Small intestine (tissue), 7 donors: ENCODE measurements around the gene GUF1. TPM values are rescaled to one million over a fixed set of nuclear protein-coding genes. Genes with fewer than 3 reads are reported as not detected.

Source experiments
- DNase-seq, 2 donors: peaks; one replicate each; pipeline versions ENCODE4 v3.0.0 to v3.0.0-alpha.2; 2013
- FAIRE-seq: peaks from 2 replicates; lab custom pipeline; 2012; peaks lifted over from hg19 to GRCh38; lab: Jason Lieb, UNC
- H3K27ac ChIP-seq, 3 donors: one replicate each; pipeline ENCODE4 v1.5.1; 2013; ENCODE audit warnings: low read length in 2 of 3, mild to moderate bottlenecking in 2 of 3, control low read depth in 1 of 3, inconsistent platforms in 1 of 3, low read depth in 1 of 3, moderate library complexity in 1 of 3
- H3K27me3 ChIP-seq, 3 donors: one replicate each; pipeline ENCODE4 v1.6.1; 2013; ENCODE audit warnings: low read length in 3 of 3, inconsistent platforms in 1 of 3; ENCODE audit not compliant: control insufficient read depth in 3 of 3, insufficient read depth in 3 of 3
- H3K36me3 ChIP-seq, 3 donors: one replicate each; pipeline ENCODE4 v1.6.1; 2013; ENCODE audit warnings: low read length in 3 of 3, inconsistent platforms in 1 of 3, low read depth in 1 of 3, mild to moderate bottlenecking in 1 of 3, moderate library complexity in 1 of 3; ENCODE audit not compliant: control insufficient read depth in 3 of 3, insufficient read depth in 2 of 3
- H3K4me1 ChIP-seq, 3 donors: one replicate each; pipeline ENCODE4 v1.6.1; 2013; ENCODE audit warnings: low read length in 2 of 3, inconsistent platforms in 1 of 3, low read depth in 1 of 3, mild to moderate bottlenecking in 1 of 3, moderate library complexity in 1 of 3; ENCODE audit not compliant: control insufficient read depth in 3 of 3, insufficient read depth in 2 of 3
- H3K4me3 ChIP-seq, 3 donors: one replicate each; pipeline ENCODE4 v1.5.1; 2013; ENCODE audit warnings: low read length in 3 of 3, control low read depth in 1 of 3, inconsistent platforms in 1 of 3, low read depth in 1 of 3, mild to moderate bottlenecking in 1 of 3, moderate library complexity in 1 of 3
- H3K9me3 ChIP-seq, 2 donors: one replicate each; pipeline ENCODE4 v1.6.1; 2013; ENCODE audit warnings: low read depth in 1 of 2, low read length in 1 of 2; ENCODE audit not compliant: control insufficient read depth in 2 of 2, insufficient read depth in 1 of 2
- WGBS, 3 donors: extraction: QIAGEN DNeasy Blood & Tissue Kit; methylation state at CpG; one replicate each; pipeline ENCODE4 v1.1.7; 2013; 5-methylcytosine and 5-hydroxymethylcytosine counted together
- polyA plus RNA-seq, 4 donors: library from polyadenylated mRNA; stranded (reverse) in 3 of 4; unstranded in 1 of 4; fragments of 200-250 nt in 3 of 4; fragments of 120-200 nt in 1 of 4; gene quantifications; one replicate each; pipeline versions ENCODE4 v1.2.1 to v1.2.3, GENCODE V29; 2013
- donor health status: healthy with polysubstance abuse.
- donor health status: control.
- donor health status: control.
- donor health status: Bipolar disorder and iron deficiency.
- donor health status: healthy.

GUF1 gene
- polyA plus RNA-seq, 4 donors = 13.5 to 29.3 (median 15.0) TPM

DNA sequence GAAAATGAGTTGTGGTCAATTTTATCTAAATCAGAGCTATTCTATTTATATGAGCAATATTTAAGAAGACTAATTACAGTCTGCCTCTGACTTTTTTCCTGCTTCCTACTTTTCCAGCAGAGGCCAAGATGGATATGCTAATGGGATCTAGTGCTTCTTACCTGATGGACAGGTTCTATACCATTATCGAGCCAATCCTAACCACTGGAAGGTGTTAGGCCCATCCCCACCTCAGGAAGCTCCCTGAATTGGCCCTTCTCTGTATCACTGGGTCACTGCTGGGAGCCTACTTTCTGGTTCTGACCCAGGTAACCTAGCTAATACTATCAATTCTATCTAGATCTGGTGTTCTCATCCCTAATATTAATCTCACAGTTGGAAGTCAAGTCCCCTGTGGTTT, 26.2 kb upstream of the GUF1 start:
- FAIRE-seq (no peak), DNase-seq (no peak)
- Histone ChIP-seq H3K36me3 (no peaks in the 10 kb centered on the region), H3K27ac (no peak overlapping the region), H3K27me3 (no peaks in the 10 kb centered on the region), H3K4me3 (no peak overlapping the region), H3K4me1 (no peaks in the 10 kb centered on the region), H3K9me3 (no peaks in the 10 kb centered on the region)
- WGBS, 3 donors = 71 to 77% (median 75%) methylated on average over 1 of the region's 1 CpG

DNA sequence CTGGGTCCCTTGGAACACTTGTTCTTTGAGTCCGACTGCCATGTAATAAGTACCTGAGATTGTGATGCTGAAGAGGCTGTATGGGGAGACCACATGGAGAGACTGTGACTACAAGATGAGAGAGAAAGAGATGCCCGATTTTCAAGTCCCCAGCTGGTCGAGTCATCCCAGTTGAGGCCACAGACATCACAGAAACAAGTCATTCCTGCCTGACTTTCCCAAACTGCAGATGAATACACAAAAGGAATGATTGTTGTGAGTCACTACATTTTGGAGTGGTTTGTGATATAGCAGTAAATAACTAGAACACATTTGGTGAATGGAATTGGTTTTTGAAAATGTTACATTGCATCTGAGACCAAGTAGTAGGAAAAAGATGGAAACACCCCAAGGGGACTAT, 17.8 kb upstream of the GUF1 start:
- no peak for FAIRE-seq
- H3K9me3 ChIP-seq = no peaks in the 10 kb centered on the region
- no peak overlapping the region for H3K4me3 ChIP-seq
- no peaks in the 10 kb centered on the region for H3K36me3 ChIP-seq
- H3K4me1 ChIP-seq = no peaks in the 10 kb centered on the region
- no peaks in the 10 kb centered on the region for H3K27me3 ChIP-seq
- no peak overlapping the region for H3K27ac ChIP-seq
- WGBS, 3 donors = 32 to 64% (median 55%) methylated on average over 3 of the region's 3 CpGs
- DNase-seq = no peak

DNA sequence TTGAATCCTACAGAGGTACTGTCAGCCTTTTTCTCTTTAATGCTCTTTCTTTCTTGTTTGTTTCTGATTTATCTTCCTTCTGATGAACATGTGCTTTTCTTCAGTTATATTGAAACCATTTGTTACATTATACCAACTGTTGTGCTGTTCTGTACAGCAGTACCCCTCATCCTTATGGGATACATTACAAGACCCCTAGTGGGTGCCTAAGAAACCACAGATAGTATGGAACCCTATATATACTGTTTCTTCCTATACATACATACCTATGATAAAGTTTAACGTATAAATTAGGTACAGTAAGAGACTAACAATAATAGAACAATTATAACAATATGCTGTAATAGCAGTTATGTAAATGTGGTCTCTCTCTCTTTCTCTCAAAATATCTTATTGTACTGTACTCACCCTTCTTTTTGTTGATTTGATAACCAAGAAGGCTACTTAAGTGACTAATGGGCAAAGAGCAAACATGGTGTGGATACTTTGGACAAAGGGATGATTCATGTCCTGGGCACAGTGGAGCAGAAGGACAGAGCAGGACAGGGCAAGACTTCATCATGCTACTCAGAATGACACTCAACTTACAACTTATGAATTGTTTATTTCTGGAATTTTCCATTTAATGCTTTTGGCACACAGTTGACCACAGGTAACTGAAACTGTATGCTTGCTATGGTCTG, 16.1 kb upstream of the GUF1 start:
- FAIRE-seq = no peak

DNA sequence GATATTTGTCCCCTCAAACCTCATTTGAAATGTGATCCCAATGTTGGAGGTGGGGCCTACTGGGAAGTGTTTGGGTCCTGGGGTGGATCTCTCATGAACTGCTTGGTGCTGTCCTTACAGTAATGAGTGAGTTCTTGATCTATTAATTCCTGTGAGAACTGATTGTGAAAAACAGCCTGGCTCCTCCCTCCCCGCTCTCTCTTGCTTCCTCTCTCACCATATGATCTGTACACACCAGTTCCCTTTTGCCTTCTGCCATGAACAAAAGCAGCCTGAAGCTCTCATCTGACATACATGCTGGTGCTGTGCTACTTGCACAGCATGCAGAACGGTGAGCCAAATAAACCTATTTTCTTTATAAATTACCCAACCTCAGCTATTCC, 15.6 kb upstream of the GUF1 start:
- WGBS, 3 donors = 33 to 45% (median 43%) methylated on average over 2 of the region's 2 CpGs
- FAIRE-seq (no peak), DNase-seq (no peak)
- no peak overlapping the region for H3K4me3 ChIP-seq
- H3K27me3 ChIP-seq = no peaks in the 10 kb centered on the region
- no peaks in the 10 kb centered on the region for H3K9me3 ChIP-seq
- no peaks in the 10 kb centered on the region for H3K4me1 ChIP-seq
- H3K36me3 ChIP-seq = no peaks in the 10 kb centered on the region
- no peak overlapping the region for H3K27ac ChIP-seq

More for the DNA sequence above, 16.1 kb upstream of the GUF1 start:
- no peak overlapping the region for H3K4me3 ChIP-seq
- no peaks in the 10 kb centered on the region for H3K36me3 ChIP-seq
- no peak for DNase-seq
- H3K27ac ChIP-seq = no peak overlapping the region
- H3K9me3 ChIP-seq = no peaks in the 10 kb centered on the region
- H3K4me1 ChIP-seq = no peaks in the 10 kb centered on the region
- no peaks in the 10 kb centered on the region for H3K27me3 ChIP-seq
- WGBS, 3 donors = 85 to 90% (median 85%) methylated on average over 1 of the region's 1 CpG

DNA sequence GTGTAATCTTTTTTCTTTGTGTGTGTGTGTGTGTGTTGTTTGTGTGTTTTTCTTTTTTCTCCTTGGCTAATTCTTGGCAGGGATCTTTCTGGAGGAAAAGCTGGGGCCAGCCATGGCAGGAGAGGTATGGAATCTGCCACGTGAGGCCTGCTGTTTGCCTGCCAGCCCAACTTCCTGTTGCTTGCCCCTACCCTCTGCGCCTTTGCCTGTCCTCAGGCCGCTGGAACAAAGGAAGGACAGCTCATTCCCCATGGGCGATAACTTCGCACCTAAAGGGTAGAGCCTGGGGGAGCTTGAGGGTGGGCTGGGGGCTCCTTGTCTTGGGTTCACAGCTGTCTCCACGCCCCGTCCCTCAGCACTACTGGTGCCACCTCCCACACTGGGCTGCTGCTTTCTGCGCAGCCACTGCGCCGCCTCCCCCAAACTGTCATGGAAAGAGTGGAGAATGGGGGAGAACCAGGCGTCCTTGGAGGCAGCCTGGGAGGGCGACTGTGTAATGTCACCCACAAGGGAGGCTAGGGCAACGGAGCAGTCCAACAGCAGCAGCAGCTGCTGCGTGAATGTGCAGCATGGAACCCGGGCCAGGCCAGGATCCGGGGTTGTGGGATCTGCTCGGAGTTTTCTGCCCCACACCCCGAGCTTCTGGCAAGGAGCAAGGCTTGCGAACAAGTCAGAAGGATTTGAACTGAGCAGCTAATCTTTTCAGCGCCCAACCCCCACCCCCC, 14.5 kb upstream of the GUF1 start:
- WGBS, 3 donors = 86 to 92% (median 87%) methylated on average over 20 of the region's 20 CpGs
- Histone ChIP-seq H3K36me3 (no peaks in the 10 kb centered on the region), H3K4me3 (no peak overlapping the region), H3K4me1 (no peaks in the 10 kb centered on the region), H3K27ac (no peak overlapping the region), H3K9me3 (no peaks in the 10 kb centered on the region), H3K27me3 (no peaks in the 10 kb centered on the region)
- FAIRE-seq (no peak), DNase-seq (no peak)

DNA sequence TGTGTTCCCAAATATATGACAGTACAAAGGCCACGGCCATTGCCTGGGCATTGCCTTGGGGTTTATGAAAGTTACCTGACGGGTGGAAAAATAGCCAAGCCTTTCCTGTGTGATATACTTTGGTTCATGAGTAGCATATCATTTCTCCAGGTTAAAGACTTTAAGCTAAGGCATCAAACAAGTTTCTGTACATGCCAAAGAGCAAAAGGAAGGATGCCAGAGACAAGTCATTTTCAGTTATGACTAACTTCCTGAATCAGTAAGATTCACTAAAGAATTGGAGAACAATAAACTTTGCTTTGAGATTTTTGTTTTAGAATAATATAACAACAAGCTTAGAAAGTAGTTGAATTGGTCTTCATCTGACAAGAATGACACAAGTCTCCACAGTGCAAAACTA, 9.7 kb upstream of the GUF1 start:
- no peak overlapping the region for H3K27ac ChIP-seq
- no peaks in the 10 kb centered on the region for H3K4me1 ChIP-seq
- DNase-seq (no peak), FAIRE-seq (no peak)
- H3K27me3 ChIP-seq = no peaks in the 10 kb centered on the region
- no peaks in the 10 kb centered on the region for H3K9me3 ChIP-seq
- WGBS, 3 donors = 23 to 58% (median 26%) methylated on average over 2 of the region's 2 CpGs
- H3K36me3 ChIP-seq = no peaks in the 10 kb centered on the region
- H3K4me3 ChIP-seq = no peak overlapping the region

DNA sequence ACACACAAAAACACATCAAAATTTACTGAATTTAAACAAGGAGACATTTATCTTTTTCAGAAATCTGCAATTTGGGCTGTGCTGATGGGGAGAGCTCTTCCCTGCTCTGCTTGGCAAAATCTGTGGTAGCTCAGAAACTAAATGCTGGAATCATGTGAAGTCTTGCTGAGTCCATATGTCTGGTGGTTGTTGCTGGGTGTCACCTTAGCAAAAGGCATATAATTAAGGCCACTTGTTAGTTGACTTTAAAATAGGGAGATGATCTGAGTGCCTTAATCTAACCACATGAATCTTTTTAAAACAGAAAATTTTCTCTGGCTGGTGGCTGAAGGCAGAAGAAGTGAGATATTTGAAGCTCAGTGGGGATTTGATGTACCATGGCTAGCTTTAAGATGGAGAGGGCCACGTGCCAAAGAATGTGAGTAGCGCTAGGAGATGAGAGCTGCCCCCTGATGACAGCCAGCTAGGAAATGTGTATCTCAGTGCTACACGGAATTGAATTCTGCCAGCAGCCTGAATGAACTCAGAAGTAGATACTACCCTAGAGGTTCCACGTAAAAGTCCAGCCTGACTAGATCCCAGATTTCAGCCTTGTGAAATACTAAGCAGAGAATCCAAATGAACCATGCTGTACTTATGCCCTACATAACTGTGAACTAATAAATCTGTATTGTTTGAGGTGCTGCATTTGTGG, 7.6 kb upstream of the GUF1 start:
- H3K27me3 ChIP-seq = no peaks in the 10 kb centered on the region
- H3K4me1 ChIP-seq = no peaks in the 10 kb centered on the region
- H3K36me3 ChIP-seq = no peaks in the 10 kb centered on the region
- DNase-seq (no peak), FAIRE-seq (no peak)
- H3K27ac ChIP-seq = no peak overlapping the region
- 66 to 73% (median 69%) methylated on average over 4 of the region's 4 CpGs for WGBS, 3 donors
- no peaks in the 10 kb centered on the region for H3K9me3 ChIP-seq
- no peak overlapping the region for H3K4me3 ChIP-seq

DNA sequence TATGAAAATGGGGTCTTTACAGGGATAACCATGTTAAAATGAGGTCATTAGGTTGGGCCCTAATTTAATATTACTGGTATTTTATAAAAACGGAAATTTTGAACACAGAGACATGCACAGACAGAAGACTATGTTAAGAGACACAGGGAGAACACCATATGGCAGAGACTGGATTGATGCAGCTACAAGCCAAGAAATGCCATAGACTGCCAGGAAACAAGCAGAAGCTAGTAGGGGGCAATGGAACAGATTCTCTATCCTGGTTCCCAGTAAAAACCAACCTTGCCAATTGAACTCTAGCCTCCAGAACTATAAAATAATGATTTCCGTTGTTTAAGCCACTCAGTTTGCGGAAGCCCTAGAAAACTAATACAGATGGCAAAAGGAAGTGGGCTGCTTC, 6.6 kb upstream of the GUF1 start:
- Histone ChIP-seq H3K4me3 (no peak overlapping the region), H3K27me3 (no peaks in the 10 kb centered on the region), H3K9me3 (no peaks in the 10 kb centered on the region), H3K36me3 (no peaks in the 10 kb centered on the region), H3K27ac (no peak overlapping the region), H3K4me1 (no peaks in the 10 kb centered on the region)
- DNase-seq (no peak), FAIRE-seq (no peak)
- WGBS, 3 donors = 85 to 89% (median 87%) methylated on average over 3 of the region's 3 CpGs
